ENCODE results near the gene XRCC5. TPM values are rescaled to one million over a fixed set of nuclear protein-coding genes. Genes with fewer than 3 reads are reported as not detected.

XRCC5 gene
- total and polyA plus RNA-seq, 2 donors: 113 to 390 TPM

DNA sequence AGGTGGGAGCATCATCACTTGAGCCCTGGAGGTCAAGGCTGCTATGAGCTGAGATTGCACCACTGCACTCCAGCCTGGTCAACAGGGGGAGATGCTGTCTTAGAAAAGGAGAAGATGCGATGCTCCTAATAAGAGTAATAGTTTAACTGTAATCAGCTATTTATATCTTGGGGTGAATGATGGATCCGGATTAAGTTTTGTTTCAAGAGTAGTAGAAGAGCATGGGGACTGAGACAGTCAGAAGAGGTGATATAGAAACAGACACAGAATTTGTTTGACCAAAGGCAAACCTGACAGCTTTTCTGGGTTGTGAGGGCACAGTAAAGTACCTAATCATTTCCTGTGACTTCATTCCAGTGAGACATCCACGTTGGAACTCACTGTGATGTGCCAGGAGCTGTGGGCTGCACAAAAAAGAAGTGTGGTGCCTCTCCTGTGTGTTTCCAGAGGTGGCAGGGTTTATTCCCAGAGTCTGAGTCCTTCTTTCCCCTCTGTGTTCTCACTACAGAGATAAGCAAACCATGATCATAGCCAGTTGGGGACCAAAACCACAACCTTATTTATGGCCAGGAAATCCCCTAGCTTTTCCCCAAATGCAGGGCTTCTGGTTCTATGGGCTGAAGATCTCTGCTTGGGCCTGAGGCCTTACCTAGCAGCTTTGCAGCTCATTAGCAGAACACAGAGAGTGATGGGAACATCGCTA lies 113.7 kb downstream of the XRCC5 start:
- peaks cover 0 to 9% of the 10 kb centered on the region in 2 donors for H3K36me3 ChIP-seq (ENCODE audit: control insufficient read depth in 2 of 2, insufficient read depth in 2 of 2, low read length in 1 of 2)
- H3K4me1 ChIP-seq (ENCODE audit: control insufficient read depth in 2 of 2, insufficient read depth in 2 of 2, low read length in 2 of 2): peaks cover 0 to 7% of the 10 kb centered on the region in 2 donors
- no peaks in the 10 kb centered on the region for H3K9me3 ChIP-seq (ENCODE audit: control insufficient read depth in 2 of 2, insufficient read depth in 1 of 2, low read length in 1 of 2)
- H3K27ac ChIP-seq (ENCODE audit: low read depth in 1 of 2, low read length in 1 of 2): no peak overlapping the region
- DNase-seq (ENCODE audit: low read depth in 6 of 9, low spot score in 9 of 9): no peak
- H3K27me3 ChIP-seq (ENCODE audit: control insufficient read depth in 2 of 2, insufficient read depth in 1 of 2, low read length in 1 of 2): no peaks in the 10 kb centered on the region
- no peak overlapping the region for H3K4me3 ChIP-seq (ENCODE audit: low read length in 2 of 2)
- 46% methylated on average over 4 of the region's 4 CpGs for WGBS

DNA sequence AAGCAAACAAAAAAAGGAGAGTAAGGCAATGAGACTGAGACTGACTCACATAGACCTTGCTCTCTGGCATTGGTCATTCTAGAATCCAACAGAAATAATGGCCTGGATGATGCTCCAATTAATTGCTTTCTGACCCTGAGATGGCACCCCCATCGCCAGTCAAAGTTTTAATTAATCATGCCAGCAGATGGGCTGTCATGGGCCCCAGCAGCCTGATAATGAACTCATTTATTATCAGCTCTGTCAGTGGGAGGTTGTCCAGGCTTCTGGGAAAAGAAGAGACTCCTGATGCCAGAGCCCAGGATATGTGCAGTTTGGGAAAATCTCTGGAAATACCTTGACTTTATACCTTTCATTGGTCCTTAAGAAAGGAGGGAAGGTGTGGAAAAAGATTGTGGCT lies 115.2 kb downstream of the XRCC5 start:
- H3K27ac ChIP-seq (ENCODE audit: low read depth in 1 of 2, low read length in 1 of 2): no peak overlapping the region
- peaks cover 0 to 7% of the 10 kb centered on the region in 2 donors for H3K4me1 ChIP-seq (ENCODE audit: control insufficient read depth in 2 of 2, insufficient read depth in 2 of 2, low read length in 2 of 2)
- no peaks in the 10 kb centered on the region for H3K27me3 ChIP-seq (ENCODE audit: control insufficient read depth in 2 of 2, insufficient read depth in 1 of 2, low read length in 1 of 2)
- WGBS: 98% methylated on average over 1 of the region's 1 CpG
- H3K36me3 ChIP-seq (ENCODE audit: control insufficient read depth in 2 of 2, insufficient read depth in 2 of 2, low read length in 1 of 2): no peaks in the 10 kb centered on the region
- no peak for DNase-seq (ENCODE audit: low read depth in 6 of 9, low spot score in 9 of 9)
- no peaks in the 10 kb centered on the region for H3K9me3 ChIP-seq (ENCODE audit: control insufficient read depth in 2 of 2, insufficient read depth in 1 of 2, low read length in 1 of 2)
- no peak overlapping the region for H3K4me3 ChIP-seq (ENCODE audit: low read length in 2 of 2)

DNA sequence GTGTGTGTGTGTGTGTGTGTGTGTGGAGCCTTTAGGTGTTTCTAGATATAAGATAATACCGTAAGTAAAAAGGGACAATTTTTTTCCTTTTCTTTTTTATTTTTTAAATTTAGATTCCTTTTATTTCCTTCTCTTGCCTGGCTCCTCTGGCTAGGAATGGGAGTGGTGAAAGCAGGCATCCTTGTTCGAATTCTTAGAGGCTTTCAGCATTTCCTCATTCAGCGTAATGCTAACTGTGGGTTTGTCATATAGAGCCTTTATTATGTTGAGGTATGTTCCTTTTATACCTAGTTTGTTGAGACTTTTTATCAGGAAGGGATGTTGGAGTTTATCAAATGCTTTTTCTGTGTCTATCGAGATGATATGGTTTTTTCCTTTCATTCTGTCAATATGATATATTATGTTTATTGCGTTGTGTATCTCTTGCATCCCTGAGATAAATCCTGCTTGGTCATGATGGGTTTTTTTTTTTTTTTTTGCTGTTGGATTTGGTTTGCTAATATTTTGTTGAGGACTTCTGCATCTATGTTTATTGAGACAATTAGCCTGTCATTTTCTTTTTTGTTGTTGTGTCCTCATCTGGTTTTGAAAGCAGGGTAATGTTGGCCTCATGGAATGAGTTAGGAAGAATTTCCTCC lies 120.2 kb downstream of the XRCC5 start:
- Histone ChIP-seq H3K4me1 (ENCODE audit: control insufficient read depth in 2 of 2, insufficient read depth in 2 of 2, low read length in 2 of 2) (no peaks in the 10 kb centered on the region), H3K27ac (ENCODE audit: low read depth in 1 of 2, low read length in 1 of 2) (no peak overlapping the region), H3K36me3 (ENCODE audit: control insufficient read depth in 2 of 2, insufficient read depth in 2 of 2, low read length in 1 of 2) (no peaks in the 10 kb centered on the region), H3K9me3 (ENCODE audit: control insufficient read depth in 2 of 2, insufficient read depth in 1 of 2, low read length in 1 of 2) (peaks cover 0 to 11% of the 10 kb centered on the region in 2 donors), H3K4me3 (ENCODE audit: low read length in 2 of 2) (no peak overlapping the region), H3K27me3 (ENCODE audit: control insufficient read depth in 2 of 2, insufficient read depth in 1 of 2, low read length in 1 of 2) (no peaks in the 10 kb centered on the region)
- WGBS: 96% methylated on average over 5 of the region's 5 CpGs
- DNase-seq (ENCODE audit: low read depth in 6 of 9, low spot score in 9 of 9): no peak

DNA sequence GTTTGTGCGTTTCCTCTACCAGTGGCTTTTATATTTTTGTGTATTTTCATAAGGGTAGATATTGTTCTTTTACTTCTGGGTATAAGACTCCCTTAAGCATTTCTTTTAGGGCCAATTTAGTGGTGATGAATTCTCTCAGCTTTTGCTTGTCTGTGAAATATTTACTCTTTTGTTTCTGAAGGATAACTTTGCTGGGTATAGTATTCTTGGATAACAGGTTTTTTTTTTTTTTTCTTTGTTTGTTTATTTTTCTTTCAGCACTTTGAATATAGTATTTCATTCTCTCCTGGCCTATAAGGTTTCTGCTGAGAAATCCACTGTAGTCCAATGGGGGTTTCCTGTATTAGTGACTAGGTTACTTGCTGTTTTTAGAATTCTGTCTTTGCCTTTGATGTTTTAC lies 122.7 kb downstream of the XRCC5 start:
- Histone ChIP-seq H3K36me3 (ENCODE audit: control insufficient read depth in 2 of 2, insufficient read depth in 2 of 2, low read length in 1 of 2) (no peaks in the 10 kb centered on the region), H3K4me3 (ENCODE audit: low read length in 2 of 2) (no peak overlapping the region), H3K9me3 (ENCODE audit: control insufficient read depth in 2 of 2, insufficient read depth in 1 of 2, low read length in 1 of 2) (peaks cover 0 to 12% of the 10 kb centered on the region in 2 donors), H3K27me3 (ENCODE audit: control insufficient read depth in 2 of 2, insufficient read depth in 1 of 2, low read length in 1 of 2) (no peaks in the 10 kb centered on the region), H3K27ac (ENCODE audit: low read depth in 1 of 2, low read length in 1 of 2) (no peak overlapping the region), H3K4me1 (ENCODE audit: control insufficient read depth in 2 of 2, insufficient read depth in 2 of 2, low read length in 2 of 2) (no peaks in the 10 kb centered on the region)
- WGBS: 0% methylated on average over 1 of the region's 1 CpG
- no peak for DNase-seq (ENCODE audit: low read depth in 6 of 9, low spot score in 9 of 9)

DNA sequence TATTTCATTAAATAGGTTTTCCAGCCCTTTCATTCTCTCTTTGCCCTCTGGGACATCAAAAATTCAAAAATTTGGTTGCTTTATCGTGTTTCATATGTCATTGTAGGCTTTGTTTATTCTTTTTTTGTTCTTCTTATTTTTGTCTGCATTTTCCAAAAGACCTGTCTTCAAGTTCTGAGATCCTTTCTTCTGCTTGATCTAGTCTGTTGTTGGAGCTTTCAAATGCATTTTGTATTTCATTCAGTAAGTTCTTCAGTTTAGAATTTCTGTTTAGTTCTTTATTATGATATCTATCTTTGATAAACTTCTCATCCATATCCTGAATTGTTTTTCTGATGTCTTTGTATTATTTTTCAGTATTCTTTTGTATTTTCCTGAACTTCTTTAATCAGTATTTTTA lies 123.6 kb downstream of the XRCC5 start:
- Histone ChIP-seq H3K27ac (ENCODE audit: low read depth in 1 of 2, low read length in 1 of 2) (no peak overlapping the region), H3K27me3 (ENCODE audit: control insufficient read depth in 2 of 2, insufficient read depth in 1 of 2, low read length in 1 of 2) (no peaks in the 10 kb centered on the region), H3K9me3 (ENCODE audit: control insufficient read depth in 2 of 2, insufficient read depth in 1 of 2, low read length in 1 of 2) (peaks cover 0 to 12% of the 10 kb centered on the region in 2 donors), H3K4me1 (ENCODE audit: control insufficient read depth in 2 of 2, insufficient read depth in 2 of 2, low read length in 2 of 2) (no peaks in the 10 kb centered on the region), H3K36me3 (ENCODE audit: control insufficient read depth in 2 of 2, insufficient read depth in 2 of 2, low read length in 1 of 2) (no peaks in the 10 kb centered on the region), H3K4me3 (ENCODE audit: low read length in 2 of 2) (no peak overlapping the region)
- 94% methylated on average over 1 of the region's 1 CpG for WGBS
- no peak for DNase-seq (ENCODE audit: low read depth in 6 of 9, low spot score in 9 of 9)

DNA sequence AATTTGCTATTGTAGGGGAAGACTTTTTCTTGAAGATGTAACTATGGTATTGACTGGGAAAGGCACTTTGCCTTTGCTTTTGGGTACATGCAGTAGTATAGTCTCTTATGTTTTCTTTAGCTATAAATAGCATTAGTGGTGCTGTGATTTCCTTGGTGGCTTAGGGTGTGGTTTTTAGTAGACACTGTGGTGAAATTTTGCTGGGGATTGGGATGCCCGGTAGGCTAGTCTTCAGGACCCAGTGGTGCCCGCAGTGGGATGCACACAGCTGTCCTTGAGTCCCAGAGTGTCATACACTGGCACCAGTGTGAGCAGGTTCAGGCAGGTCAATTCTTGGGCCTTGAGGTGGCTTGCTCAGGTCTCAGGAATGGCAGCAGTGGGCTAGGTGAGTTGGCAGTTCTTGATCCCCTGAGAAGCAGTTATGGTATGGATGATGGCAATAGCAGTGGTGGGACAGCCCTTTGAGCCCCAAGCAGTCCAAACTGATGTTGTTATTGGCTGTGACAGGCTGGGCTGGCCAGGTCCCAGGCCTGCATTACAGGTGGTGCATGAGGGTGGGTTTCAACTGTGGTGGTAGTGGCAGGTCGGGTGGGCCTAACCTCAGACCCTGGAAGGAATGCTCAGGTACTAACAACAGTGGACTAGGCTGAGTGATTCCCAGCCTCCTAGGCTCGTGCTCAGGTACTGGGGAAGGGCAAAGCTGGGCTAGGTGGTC lies 124.3 kb downstream of the XRCC5 start:
- H3K36me3 ChIP-seq (ENCODE audit: control insufficient read depth in 2 of 2, insufficient read depth in 2 of 2, low read length in 1 of 2): no peaks in the 10 kb centered on the region
- no peak for DNase-seq (ENCODE audit: low read depth in 6 of 9, low spot score in 9 of 9)
- H3K27me3 ChIP-seq (ENCODE audit: control insufficient read depth in 2 of 2, insufficient read depth in 1 of 2, low read length in 1 of 2): no peaks in the 10 kb centered on the region
- WGBS: 97% methylated on average over 4 of the region's 4 CpGs
- H3K4me3 ChIP-seq (ENCODE audit: low read length in 2 of 2): no peak overlapping the region
- no peaks in the 10 kb centered on the region for H3K4me1 ChIP-seq (ENCODE audit: control insufficient read depth in 2 of 2, insufficient read depth in 2 of 2, low read length in 2 of 2)
- no peak overlapping the region for H3K27ac ChIP-seq (ENCODE audit: low read depth in 1 of 2, low read length in 1 of 2)
- H3K9me3 ChIP-seq (ENCODE audit: control insufficient read depth in 2 of 2, insufficient read depth in 1 of 2, low read length in 1 of 2): peaks cover 0 to 12% of the 10 kb centered on the region in 2 donors

DNA sequence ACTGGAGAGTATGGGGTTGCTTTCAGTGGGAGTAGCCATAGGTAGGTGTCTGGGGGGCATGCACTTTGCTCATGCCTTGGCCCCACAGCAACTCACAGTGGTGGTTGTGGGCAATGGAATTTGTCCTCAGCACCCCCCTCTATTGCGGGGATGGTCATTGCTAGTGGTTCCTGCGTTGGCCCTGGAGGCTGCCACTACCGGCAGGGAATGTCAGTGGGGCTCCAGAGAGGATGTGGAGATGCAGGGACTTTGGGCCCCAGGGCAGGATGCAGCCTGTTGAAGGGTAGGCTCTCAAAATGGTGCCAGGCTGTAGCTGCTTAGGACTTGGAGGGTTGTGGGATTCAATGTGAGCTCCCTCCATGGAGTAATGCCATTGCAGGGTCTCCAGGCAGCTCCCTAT lies 125.0 kb downstream of the XRCC5 start:
- no peak overlapping the region for H3K27ac ChIP-seq (ENCODE audit: low read depth in 1 of 2, low read length in 1 of 2)
- 98% methylated on average over 3 of the region's 3 CpGs for WGBS

DNA sequence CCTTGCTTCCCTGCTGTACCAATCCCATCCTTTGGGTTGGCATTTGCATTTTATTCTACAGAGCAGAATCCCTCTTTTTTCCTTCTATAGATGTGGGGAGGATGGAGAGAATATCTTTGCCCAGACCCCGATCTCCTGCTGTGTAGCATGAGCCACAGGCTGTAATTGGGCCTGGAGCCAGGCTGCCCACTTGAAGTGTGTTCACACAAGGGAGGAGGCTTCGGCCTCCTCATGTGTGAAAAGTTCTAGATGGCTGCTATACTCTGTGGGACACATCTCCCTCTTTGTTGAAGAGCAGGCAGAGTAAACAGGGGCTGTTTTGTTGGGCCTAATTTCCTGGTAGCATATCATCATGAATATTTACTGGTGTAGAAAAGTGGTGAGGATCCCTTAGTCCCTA lies 126.3 kb downstream of the XRCC5 start:
- no peak overlapping the region for H3K27ac ChIP-seq (ENCODE audit: low read depth in 1 of 2, low read length in 1 of 2)
- H3K27me3 ChIP-seq (ENCODE audit: control insufficient read depth in 2 of 2, insufficient read depth in 1 of 2, low read length in 1 of 2): no peaks in the 10 kb centered on the region
- H3K36me3 ChIP-seq (ENCODE audit: control insufficient read depth in 2 of 2, insufficient read depth in 2 of 2, low read length in 1 of 2): no peaks in the 10 kb centered on the region
- no peak for DNase-seq (ENCODE audit: low read depth in 6 of 9, low spot score in 9 of 9)
- H3K9me3 ChIP-seq (ENCODE audit: control insufficient read depth in 2 of 2, insufficient read depth in 1 of 2, low read length in 1 of 2): peaks cover 0 to 12% of the 10 kb centered on the region in 2 donors
- whole genome bisulfite sequencing: 96% methylated on average over 2 of the region's 2 CpGs
- H3K4me3 ChIP-seq (ENCODE audit: low read length in 2 of 2): no peak overlapping the region
- H3K4me1 ChIP-seq (ENCODE audit: control insufficient read depth in 2 of 2, insufficient read depth in 2 of 2, low read length in 2 of 2): no peaks in the 10 kb centered on the region

More for the DNA sequence above, 125.0 kb downstream of the XRCC5 start:
- H3K27me3 ChIP-seq (ENCODE audit: control insufficient read depth in 2 of 2, insufficient read depth in 1 of 2, low read length in 1 of 2): no peaks in the 10 kb centered on the region
- DNase-seq (ENCODE audit: low read depth in 6 of 9, low spot score in 9 of 9): no peak
- no peaks in the 10 kb centered on the region for H3K4me1 ChIP-seq (ENCODE audit: control insufficient read depth in 2 of 2, insufficient read depth in 2 of 2, low read length in 2 of 2)
- H3K9me3 ChIP-seq (ENCODE audit: control insufficient read depth in 2 of 2, insufficient read depth in 1 of 2, low read length in 1 of 2): peaks cover 0 to 12% of the 10 kb centered on the region in 2 donors
- no peak overlapping the region for H3K4me3 ChIP-seq (ENCODE audit: low read length in 2 of 2)
- no peaks in the 10 kb centered on the region for H3K36me3 ChIP-seq (ENCODE audit: control insufficient read depth in 2 of 2, insufficient read depth in 2 of 2, low read length in 1 of 2)

DNA sequence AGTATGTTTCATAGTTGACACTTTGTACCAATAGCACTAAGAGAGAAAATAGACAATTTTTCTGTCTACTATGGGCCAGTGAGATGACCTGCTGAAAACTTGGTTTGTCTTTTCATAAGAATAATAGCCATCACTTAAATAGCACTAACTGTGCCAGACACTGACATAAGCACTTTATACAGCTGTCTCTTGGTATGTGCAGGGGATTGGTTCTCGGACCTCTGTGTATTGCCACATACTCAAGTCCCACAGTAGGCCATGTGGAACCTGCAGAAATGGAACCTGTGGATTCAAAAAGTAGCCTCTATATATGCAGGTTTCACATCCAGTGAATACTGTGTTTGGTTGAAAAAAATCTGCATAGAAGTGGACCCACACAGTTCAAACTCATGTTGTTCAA lies 126.7 kb downstream of the XRCC5 start:
- H3K4me1 ChIP-seq (ENCODE audit: control insufficient read depth in 2 of 2, insufficient read depth in 2 of 2, low read length in 2 of 2): no peaks in the 10 kb centered on the region
- H3K36me3 ChIP-seq (ENCODE audit: control insufficient read depth in 2 of 2, insufficient read depth in 2 of 2, low read length in 1 of 2): no peaks in the 10 kb centered on the region
- H3K27ac ChIP-seq (ENCODE audit: low read depth in 1 of 2, low read length in 1 of 2): no peak overlapping the region
- no peak for DNase-seq (ENCODE audit: low read depth in 6 of 9, low spot score in 9 of 9)
- 96% methylated on average over 1 of the region's 1 CpG for whole genome bisulfite sequencing
- H3K9me3 ChIP-seq (ENCODE audit: control insufficient read depth in 2 of 2, insufficient read depth in 1 of 2, low read length in 1 of 2): peaks cover 0 to 12% of the 10 kb centered on the region in 2 donors
- H3K4me3 ChIP-seq (ENCODE audit: low read length in 2 of 2): no peak overlapping the region
- no peaks in the 10 kb centered on the region for H3K27me3 ChIP-seq (ENCODE audit: control insufficient read depth in 2 of 2, insufficient read depth in 1 of 2, low read length in 1 of 2)
